ENCODE results near the gene RASA3.
"Not testable (repeated sequence)": the region's sequence is repeated elsewhere in the genome, so short reads cannot be mapped to it uniquely, and the experiment has no call there.

RASA3 gene

DNA sequence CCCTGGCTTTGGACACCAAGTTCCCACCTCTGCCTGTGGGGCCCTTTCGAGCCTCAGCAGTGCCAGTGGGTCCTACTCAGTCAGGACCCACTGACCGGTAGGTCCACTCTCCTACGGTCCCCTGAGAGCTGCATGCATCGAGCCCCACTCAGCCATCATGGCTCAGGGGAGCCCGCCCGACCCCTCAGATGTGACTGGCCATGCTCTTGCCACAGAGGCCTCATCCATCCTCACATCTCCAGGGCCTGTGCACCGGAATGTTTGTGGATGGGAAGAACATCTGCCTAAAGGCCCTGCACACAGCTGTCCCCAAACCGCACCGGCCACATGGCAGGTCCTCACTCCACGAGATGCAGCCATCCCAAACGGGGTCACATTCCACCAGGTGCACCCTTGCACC is 105.9 kb downstream of the RASA3 start:
- intact Hi-C loops (cut with DNase I) = no loop called here
- DNase-seq = peak in 2 of 42 donors; percentile 1 to 5

DNA sequence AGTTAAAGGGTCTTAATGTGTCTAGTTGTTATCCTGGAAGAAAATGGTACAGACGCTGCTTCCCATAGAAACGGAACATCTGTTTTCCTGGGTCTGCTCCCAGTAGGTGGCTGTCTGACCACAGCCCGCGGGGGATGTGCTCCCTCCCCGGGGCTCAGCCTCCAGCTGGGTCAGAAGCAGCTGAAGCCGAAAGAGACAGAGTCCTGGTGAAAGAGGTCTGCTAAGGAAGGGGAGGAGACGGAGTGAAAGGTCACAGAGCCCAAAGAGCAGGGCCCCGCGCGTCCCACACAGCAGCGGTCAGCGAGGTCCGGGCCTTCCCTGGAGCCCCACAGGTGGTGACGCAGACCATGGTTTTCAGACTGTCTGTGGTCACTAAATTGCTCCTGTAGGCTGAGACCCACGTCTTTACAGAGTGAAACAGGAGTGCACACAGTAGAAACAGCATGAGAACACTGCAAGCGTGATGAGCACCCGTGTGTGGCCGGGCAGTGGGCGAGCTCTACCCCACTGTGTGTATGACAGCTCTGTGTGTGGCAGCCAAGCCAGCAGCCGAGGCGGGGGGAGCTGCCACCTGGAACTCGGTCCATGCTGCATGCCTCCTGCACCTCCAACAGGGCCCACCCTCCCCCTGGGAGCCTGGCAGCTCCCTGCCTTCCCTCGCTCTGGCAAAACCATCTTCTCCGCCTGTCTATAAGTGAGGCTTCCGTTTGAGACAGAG is 106.5 kb downstream of the RASA3 start:
- intact Hi-C loops (cut with DNase I) = no loop called here
- DNase-seq = peak in 26 of 42 donors; percentile 5 to 81 (median 54)

DNA sequence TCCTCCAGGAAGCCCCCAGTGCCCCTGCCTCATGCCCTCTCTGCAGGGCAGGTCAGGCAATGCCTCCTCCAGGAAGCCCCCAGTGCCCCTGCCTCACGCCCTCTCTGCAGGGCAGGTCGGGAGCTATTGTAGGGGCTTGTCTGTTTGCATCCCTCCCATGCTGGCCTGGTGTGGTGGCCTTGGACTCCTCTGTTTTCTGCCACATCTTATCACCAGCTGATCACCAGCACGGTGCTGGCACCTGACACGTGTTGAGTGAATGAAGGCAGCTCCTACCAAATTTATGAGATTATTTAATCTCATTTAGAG is 107.1 kb downstream of the RASA3 start:
- intact Hi-C loops (cut with DNase I) = no loop called here
- peak in 1 of 42 donors; percentile 2 for DNase-seq

DNA sequence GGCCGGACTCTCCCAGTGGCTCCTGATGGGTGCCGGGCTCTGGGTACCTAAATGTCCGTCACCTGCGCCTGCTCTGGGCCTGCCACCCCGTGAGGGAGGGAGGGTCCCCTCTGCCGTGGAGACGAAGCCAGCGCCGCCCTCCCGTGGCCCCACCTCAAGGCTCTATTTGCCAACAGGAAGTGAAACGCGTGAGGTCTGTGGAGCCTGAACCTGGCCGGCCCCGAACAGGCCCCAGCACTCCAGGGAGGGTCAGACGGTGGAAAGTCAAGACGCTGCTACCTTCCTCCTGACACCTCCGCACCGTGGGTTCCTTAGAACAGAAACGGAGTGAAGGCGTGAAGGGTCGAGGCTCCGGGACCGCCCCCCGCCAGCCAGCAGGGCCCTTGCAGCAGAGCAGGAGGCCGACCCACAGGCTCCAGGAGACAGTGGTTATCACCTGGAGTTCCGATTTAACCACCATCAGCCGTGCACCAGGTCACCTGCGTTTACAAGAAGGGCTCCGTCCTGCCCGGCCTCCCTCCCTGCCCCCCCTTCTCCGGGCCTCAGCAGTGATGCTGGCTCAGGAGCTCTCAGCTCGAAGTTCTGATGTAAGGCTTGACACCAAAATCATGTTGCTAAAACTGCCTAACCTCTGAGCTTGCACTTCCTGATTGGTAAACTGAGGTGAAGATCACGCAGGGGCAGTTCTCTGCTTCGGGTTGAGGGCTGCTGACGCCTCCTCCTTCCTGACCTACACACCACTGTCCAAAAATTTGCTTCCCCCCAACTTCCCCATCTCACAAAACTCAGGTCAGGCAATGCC is 107.6 kb downstream of the RASA3 start:
- peak in 1 of 42 donors; percentile 5 for DNase-seq
- intact Hi-C loops (cut with DNase I) = no loop called here

DNA sequence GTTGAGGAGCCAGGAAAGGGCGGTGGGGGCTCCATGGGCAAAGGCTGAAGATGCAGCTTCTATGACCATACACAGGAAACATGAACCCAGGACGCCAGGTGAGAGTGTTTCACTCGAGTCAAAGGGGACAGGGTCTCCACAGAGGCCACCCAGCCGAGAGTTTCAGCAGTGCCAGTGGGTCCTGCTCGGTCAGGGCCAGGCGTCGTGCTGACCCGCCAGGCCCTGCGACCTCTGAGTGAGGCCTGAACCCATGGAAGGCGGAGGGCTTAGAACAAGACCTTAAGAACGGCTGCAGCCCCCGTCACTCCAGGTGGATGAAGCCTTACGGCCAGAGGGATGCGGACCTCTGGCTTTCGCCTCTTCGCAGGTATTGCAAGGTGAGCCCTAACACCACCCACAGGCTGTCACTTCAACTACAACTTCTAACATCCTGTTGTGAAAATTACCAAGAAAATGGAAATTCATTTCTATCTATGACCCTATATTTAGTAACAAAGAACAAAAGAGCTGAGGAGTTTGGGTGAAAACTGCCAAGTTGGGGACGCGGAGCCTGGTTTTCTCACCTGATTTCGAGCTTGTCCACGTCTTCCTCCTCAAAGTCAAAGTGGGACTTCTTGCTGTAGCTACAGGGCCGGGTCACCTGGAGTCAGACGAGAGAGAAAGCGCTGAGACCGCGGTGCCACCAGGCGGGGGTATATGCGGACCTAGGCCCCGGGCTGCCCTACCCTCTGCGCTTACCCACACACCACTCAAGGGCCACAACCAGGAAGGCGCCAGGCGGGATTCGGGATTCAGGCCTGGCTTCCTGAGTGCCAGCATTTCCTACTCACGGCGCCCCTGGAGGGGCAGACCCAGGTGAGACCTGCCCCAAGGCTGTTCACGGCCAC is 108.5 kb downstream of the RASA3 start:
- DNase-seq = peak in 1 of 42 donors; percentile 0
- intact Hi-C loops (cut with DNase I) = no loop called here

DNA sequence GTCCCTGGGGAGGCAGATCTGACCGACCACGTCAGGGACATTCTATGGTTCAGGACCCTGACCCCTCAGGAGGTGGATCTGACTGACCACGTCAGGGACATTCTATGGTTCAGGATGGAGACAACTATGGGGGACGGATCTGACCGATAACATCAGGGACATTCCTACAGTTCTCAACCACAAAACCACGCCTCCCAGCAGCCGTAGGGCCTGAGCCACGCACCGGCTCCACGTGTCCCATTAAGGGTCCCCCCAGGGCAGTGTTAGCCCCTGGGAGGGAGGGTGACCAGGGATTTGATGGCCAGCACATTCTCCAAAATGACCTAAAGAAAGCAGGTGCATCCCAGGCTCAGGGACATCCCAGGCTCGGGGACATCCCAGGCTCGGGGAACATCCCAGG is 109.5 kb downstream of the RASA3 start:
- no peak for DNase-seq
- intact Hi-C loops (cut with DNase I) = no loop called here

DNA sequence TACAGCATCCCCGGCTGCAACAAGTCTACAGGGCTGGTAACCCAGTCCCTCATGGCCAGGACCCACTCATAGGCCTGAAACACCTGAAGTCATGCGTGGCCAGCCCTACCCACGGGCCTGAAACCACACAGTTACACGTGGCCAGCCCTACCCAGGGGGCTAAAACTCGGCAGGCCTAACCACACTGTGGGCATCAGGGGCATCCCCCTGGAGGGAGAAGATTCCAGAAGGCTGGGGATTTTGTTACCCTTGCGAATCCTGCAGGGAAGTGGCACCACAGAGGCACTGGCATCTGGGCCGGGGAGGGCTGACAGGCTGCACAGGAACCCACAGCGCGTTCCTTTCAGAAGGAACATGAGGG is 110.1 kb downstream of the RASA3 start:
- intact Hi-C loops (cut with DNase I) = no loop called here

DNA sequence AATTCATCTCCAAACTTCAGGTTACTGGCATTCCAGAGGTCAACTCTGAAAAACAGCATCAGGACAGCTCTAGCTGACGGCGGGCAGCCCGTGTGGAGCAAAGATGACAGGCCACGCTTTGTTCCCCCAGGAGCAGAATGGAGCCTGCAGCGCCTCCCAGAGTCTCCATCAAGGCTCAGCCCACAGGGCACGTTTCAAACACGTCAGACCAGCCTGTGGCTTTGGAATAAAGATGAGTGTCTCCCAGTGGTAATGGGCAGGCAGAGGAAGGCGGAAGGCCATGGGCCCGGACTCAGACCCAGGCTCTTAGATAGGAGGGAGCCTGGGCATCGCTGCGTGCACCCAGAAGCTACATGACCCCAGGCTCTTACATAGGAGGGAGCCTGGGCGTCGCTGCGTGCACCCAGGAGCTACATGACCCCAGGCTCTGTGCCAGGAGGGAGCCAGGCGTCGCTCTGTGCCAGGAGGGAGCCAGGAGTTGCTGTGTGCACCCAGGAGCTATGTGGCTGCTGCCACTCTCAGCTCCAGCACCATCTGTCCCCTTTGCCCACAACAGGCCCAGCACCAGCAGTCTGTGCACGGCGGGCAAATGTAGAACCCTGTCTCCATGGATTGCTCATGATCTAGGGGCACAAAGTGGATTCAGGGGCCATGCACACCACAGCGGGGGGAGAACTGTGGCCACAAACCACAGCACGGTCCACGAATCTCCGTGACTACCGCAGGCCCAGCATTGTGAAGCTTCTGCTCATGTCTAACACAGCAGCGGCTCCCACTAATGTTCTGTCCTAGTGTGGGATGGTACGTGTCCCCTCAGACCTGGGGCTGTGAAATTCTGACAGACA is 110.7 kb downstream of the RASA3 start:
- intact Hi-C loops (cut with DNase I) = no loop called here
- DNase-seq = peak in 19 of 42 donors; percentile 0 to 75 (median 63)

More for the DNA sequence above, 110.1 kb downstream of the RASA3 start:
- DNase-seq = no peak

DNA sequence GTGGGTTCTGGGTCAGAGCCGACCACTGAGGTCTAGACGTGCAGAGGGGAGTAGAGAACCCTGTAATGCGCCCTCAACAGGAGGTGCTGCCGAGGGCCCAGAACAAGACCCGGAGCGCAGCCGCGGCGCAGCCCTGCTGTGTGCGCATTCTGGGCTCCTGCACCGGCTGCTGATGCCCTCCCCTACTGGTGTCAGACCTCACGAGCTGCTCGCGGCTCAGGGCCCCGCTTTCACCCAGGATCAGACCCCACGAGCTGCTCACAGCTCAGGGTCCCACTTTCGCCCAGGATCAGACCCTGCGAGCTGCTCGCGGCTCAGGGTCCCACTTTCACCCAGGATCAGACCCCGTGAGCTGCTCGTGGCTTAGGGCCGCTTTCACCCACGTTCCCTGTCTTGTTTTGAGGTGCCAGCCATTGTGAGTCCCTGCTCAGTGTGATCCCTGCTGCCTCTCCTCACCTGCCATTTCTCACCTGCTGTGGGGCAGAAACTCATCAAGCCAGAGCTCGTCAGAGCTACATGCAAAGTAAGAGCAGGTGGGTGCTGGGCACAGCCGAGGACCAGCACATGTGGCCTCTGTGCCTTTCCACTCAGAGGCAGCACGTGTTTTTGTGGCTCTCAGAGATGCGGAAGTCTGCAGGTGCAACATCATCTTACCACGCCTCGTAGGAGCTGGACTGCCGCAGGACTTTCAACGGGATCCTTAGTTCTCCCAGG is 111.5 kb downstream of the RASA3 start:
- intact Hi-C loops (cut with DNase I) = no loop called here
- DNase-seq = no peak

DNA sequence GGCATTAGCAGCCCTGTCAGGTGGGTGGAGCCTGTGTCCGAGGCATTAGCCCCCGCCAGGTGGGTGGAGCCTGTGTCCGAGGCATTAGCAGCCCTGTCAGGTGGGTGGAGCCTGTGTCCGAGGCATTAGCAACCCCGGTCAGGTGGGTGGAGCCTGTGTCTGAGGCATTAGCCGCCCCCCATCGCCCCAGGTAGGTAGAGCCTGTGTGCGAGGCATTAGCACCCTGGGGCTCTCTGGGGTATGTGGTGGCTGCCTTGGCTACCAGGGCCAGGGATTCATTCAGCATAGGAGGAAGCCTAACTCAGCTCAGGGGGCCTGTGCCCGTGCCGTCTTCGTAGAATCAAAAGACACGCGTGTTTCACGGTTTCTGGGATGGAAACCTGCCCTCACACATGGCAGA is 112.3 kb downstream of the RASA3 start:
- DNase-seq = not testable (repeated sequence)

DNA sequence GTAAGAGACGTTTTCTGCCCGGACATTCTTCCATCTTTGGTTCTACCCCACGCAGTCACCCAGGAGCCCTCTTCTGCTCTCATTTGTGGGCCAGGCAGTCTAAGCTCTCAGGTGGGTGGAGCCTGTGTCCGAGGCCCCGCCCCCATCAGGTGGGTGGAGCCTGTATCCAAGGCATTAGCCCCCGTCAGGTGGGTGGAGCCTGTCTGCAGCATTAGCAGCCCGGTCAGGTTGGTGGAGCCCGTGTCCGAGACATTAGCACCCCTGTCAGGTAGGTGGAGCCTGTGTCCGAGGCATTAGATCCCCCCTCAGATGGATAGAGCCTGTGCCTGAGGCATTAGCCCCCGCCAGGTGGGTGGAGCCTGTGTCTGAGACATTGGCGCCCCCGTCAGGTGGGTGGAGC is 113.1 kb downstream of the RASA3 start:
- no peak for DNase-seq
- intact Hi-C loops (cut with DNase I) = no loop called here

More for the DNA sequence above, 112.3 kb downstream of the RASA3 start:
- intact Hi-C loops (cut with DNase I) = not testable (repeated sequence)

DNA sequence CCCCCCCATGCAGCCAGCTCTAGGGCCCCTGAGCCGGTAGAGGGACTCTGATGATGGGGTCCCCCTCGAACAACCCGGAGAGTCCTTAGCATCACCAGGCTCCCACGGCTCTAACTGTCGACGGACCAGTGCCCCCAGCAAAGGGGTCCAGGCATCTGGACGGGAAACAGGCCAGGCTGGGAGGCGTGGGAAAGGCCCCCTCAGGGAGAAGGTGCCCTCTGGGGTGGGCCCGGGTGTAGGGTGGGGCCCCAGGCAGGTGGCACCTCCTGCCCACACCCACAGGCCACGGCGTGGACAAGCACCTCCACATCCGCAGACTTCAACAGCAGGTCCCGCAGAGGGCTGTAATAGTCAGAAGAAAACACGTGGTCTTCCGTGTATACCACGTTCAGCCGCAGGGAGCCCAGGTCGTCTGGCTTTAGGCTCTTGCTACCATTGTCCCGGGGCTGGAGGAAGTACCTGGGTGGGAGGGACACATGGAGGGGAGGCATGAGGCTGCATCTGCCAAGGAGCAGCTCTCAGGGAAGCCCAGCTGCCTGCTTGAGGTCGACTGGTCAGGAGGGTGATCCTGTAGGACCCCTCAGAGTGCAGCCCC is 113.9 kb downstream of the RASA3 start:
- DNase-seq = peak in 1 of 42 donors; percentile 1
- intact Hi-C loops (cut with DNase I) = no loop called here

DNA sequence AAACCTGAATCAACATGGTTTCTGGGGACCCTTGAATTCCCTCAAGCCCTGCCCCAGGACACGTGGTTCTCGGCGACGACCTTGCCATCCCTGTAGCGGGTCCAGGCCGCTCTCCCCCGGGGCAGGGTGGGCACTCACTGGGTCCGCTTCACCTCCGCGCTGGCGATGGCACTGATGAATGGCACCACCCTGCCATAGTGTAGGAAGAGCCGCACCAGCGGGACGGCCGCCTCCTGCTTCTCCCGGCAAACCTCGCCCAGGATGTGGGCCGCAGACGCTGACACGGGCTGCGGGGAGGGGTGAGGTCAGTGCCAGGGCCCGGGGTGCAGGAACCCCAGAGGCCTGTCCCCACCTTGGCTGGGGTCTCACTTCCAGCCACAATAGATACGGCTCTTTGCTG is 114.5 kb downstream of the RASA3 start:
- no peak for DNase-seq

DNA sequence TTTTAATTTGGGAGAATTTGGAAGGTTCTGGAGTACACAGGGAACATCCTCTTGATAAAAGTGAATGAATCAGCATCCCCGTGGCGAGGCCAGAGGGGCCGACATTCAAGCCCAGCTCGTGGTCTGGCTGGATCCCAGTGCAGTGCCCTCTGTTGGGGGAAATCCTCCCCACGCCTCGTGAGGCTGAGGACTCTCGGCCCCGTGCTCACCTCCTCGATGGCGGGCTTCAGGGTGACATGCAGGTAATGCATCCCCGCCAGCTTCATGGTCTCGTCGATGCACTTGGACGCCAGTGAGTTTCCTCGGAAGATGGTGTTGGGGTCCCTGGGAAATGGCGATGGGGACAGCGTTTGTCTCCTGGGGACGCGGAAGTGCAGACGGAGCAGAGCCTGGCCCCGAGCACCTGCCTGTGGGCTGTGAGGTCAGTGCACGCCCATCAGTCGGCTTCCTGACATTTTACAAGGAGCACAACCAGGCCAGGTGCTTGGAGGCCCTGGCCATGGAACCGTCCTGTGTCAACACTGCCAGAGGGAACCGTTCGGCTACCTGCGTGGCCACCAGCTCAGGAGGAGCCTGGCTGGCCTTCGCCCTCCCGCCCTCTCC is 115.3 kb downstream of the RASA3 start:
- DNase-seq = no peak
- intact Hi-C loops (cut with DNase I) = no loop called here

More for the DNA sequence above, 114.5 kb downstream of the RASA3 start:
- intact Hi-C loops (cut with DNase I) = no loop called here

DNA sequence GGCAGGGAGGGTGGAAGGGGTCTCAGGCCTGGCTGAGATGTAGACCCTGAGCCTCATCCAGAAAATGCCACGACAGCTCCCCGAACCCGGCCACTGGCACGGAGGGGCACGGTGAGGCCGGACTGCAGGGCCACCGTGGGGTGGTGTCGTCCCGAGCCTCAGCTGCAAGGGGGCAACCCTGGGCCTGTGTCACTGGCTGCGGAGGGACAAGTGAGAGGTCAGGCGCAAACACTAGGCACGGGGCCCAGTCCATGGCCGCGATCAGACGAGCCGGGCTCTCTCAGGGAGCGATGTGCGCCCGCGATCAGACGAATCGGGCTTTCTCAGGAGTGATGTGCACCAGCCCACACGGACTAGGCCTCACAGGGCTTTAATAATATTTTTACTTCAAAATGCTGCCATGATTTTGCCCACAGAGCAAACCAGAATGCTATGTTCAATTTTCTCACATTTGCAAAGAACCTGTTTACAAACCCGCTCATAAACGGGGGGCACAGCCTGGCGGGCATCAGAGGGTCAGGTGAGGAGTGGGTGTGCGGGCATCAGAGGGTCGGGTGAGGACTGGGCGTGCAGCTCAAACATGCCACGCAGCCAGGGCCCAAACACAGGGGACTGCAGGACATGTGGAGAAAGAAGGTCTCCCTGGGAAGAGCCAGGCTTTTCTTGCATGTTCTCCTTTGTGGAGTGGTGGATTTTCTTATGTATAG is 115.9 kb downstream of the RASA3 start:
- intact Hi-C loops (cut with DNase I) = no loop called here
- DNase-seq = no peak

DNA sequence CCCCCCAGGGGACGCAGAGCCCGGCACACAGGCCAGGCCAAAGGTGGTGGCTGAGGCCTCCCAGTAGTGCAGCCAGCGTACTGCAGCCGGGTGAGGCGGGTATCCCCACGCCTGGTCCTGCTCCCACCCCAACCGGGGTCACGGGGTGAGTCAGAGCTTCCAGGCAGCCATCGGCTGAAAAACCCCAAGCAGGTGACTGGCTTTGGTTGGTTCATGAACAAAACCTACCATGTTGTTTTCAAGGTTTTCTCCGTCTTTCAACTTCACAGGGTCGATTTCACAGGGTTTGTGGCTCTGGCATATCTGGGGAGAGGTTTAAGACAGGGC is 116.5 kb downstream of the RASA3 start:
- intact Hi-C loops (cut with DNase I) = no loop called here
- DNase-seq = no peak

Measured in head of caudate nucleus (tissue), 42 donors.